Panc1 (cell line): ENCODE data around the gene STK39. TPM values are rescaled to one million over a fixed set of nuclear protein-coding genes. Genes with fewer than 3 reads are reported as not detected.

ENCODE experiments used
- ATAC-seq: fragments of 200-7000 bp; cut with Tn5 transposase; 2 replicates; pipeline ENCODE4 v1.9.1; 2020; ENCODE audit warnings: mild to moderate bottlenecking, moderate library complexity
- BruUV-seq: library from RNA; stranded (reverse); fragments of 400-500 nt; replicated peaks from 2 replicates; lab custom pipeline; 2021; lab: Mats Ljungman, UMichigan
- CTCF ChIA-PET: fragments of 300-600 bp; sonication (Branson Sonifier 250); formaldehyde crosslinking; loops from one replicate; lab custom pipeline; 2022; ENCODE audit warnings: antibody characterized with exemption; lab: Charles Lee
- POLR2A ChIA-PET: fragments of 300-600 bp; sonication (Branson Sonifier 250); formaldehyde crosslinking; loops from one replicate; lab custom pipeline; 2022; ENCODE audit warnings: antibody characterized with exemption; lab: Charles Lee
- DNase-seq: peaks from one replicate; pipeline ENCODE4 v3.0.0-alpha.2; 2010; ENCODE audit warnings: low read depth, low spot score
- H3K27ac ChIP-seq: 2 replicates; pipeline ENCODE4 v1.5.1; 2011; ENCODE audit warnings: mild to moderate bottlenecking, low read length, inconsistent platforms
- H3K27me3 ChIP-seq: fragments of 200-500 bp; sonication (Bioruptor generic); 2 replicates; pipeline ENCODE4 v1.6.0; 2014; ENCODE audit warnings: low read length, inconsistent platforms; ENCODE audit not compliant: control insufficient read depth, insufficient read depth
- H3K36me3 ChIP-seq: fragments of 200-500 bp; sonication (Bioruptor generic); 2 replicates; pipeline ENCODE4 v1.5.1; 2014; ENCODE audit warnings: inconsistent platforms, mild to moderate bottlenecking, low read length, moderate library complexity; ENCODE audit not compliant: control insufficient read depth, insufficient read depth
- H3K4me1 ChIP-seq: 2 replicates; pipeline ENCODE4 v1.5.1; 2011; ENCODE audit warnings: inconsistent platforms, mild to moderate bottlenecking, low read length, moderate library complexity; ENCODE audit not compliant: control insufficient read depth, insufficient read depth
- H3K4me3 ChIP-seq, 2 experiments: 2 replicates each; pipeline ENCODE4 v1.5.1; 2011 to 2012; ENCODE audit warnings: low read depth in 2 of 2, low read length in 2 of 2, mild to moderate bottlenecking in 2 of 2, inconsistent platforms in 1 of 2, moderate library complexity in 1 of 2
- H3K9me3 ChIP-seq: fragments of 200-500 bp; sonication (Bioruptor generic); 2 replicates; pipeline ENCODE4 v1.5.1; 2014; ENCODE audit warnings: low read depth, mild to moderate bottlenecking, inconsistent platforms, low read length, moderate library complexity; ENCODE audit not compliant: control insufficient read depth, insufficient read depth
- CTCF ChIP-seq: fragments of 450-650 bp; IDR thresholded peaks from 2 replicates; pipeline ENCODE4 v1.5.1; 2017; ENCODE audit warnings: mild to moderate bottlenecking
- POLR2AphosphoS5 ChIP-seq: IDR thresholded peaks from 2 replicates; pipeline ENCODE4 v1.6.1; 2012; ENCODE audit warnings: mild to moderate bottlenecking, low read depth, low read length, moderate library complexity
- REST ChIP-seq, 2 experiments: IDR thresholded peaks; 2 replicates each; pipeline ENCODE4 v1.6.1; 2011 to 2012; ENCODE audit warnings: low read depth in 2 of 2, control low read depth in 1 of 2, low read length in 1 of 2, mild to moderate bottlenecking in 1 of 2, moderate library complexity in 1 of 2; ENCODE audit not compliant: insufficient read depth in 1 of 2
- SIN3A ChIP-seq: IDR thresholded peaks from 2 replicates; pipeline ENCODE4 v1.6.1; 2012; ENCODE audit warnings: low read depth, mild to moderate bottlenecking, low read length, moderate library complexity, borderline replicate concordance; ENCODE audit not compliant: insufficient read depth
- TCF7L2 ChIP-seq: IDR thresholded peaks from 2 replicates; pipeline ENCODE4 v1.6.1; 2011; ENCODE audit warnings: mild to moderate bottlenecking, low read depth, low read length, inconsistent platforms
- in situ Hi-C: cut with HindIII; loops from 2 replicates; pipeline ENCODE4 v1.10.0; 2016; ENCODE audit warnings: low sequenced_read_pairs, low pct_unique_long_range_greater_than_20kb
- intact Hi-C: fragments of 100-400 bp; cut with micrococcal nuclease; formaldehyde crosslinking; loops from one replicate; pipeline ENCODE4 v1.10.0; 2022; ENCODE audit not compliant: unreplicated experiment
- total RNA-seq: library from RNA; stranded (reverse); gene quantifications from one replicate; pipeline ENCODE4 v1.2.1, GENCODE V29; 2021; ENCODE audit not compliant: unreplicated experiment

The STK39 gene
- total RNA-seq, 1 experiment from 2014 or later: 14.0 TPM

- Histone ChIP-seq H3K36me3 (no peaks in the 10 kb centered on the region; the same call in 1 of the 2 replicates), H3K9me3 (no peaks in the 10 kb centered on the region), H3K4me1 (no peaks in the 10 kb centered on the region), H3K27ac (no peak overlapping the region), H3K27me3 (no peaks in the 10 kb centered on the region), H3K4me3 (no peak overlapping the region)
- no peak for ATAC-seq
- ChIA-PET CTCF (interaction anchor here (0.5 kb wide), 1 partner anchor 322 kb away, joined by 3 read pairs; no protein-coding TSS in a partner anchor), POLR2A (no interaction called here)
- intact Hi-C loops (no loop called here), in situ Hi-C loops (no loop called here)
- no peak for TF ChIP-seq CTCF
- TF ChIP-seq REST (IDR thresholded peaks at IDR 0.05; ENCODE audit: insufficient read depth in 1 of 2, low read depth in 2 of 2, low read length in 1 of 2): no peak
- DNase-seq: no peak
- no TSS peak for BruUV-seq
Observed at GRCh38 chr2:168120730-168121129, 126.7 kb downstream of the STK39 start.

GRCh38 chr2:168120310-168120709 lies 127.1 kb downstream of the STK39 start:
- Histone ChIP-seq H3K9me3 (no peaks in the 10 kb centered on the region), H3K27ac (no peak overlapping the region), H3K4me3 (no peak overlapping the region), H3K4me1 (no peaks in the 10 kb centered on the region), H3K36me3 (no peaks in the 10 kb centered on the region; the same call in 1 of the 2 replicates), H3K27me3 (no peaks in the 10 kb centered on the region)
- intact Hi-C loops (no loop called here), in situ Hi-C loops (no loop called here)
- CTCF ChIA-PET: interaction anchor here (0.6 kb wide), 1 partner anchor 326 kb away, joined by 3 read pairs; no protein-coding TSS in a partner anchor
- POLR2A ChIA-PET: no interaction called here
- DNase-seq (no peak), ATAC-seq (no peak)
- no TSS peak for BruUV-seq
- TF ChIP-seq REST (IDR thresholded peaks at IDR 0.05; ENCODE audit: insufficient read depth in 1 of 2, low read depth in 2 of 2, low read length in 1 of 2): no peak
- TF ChIP-seq TCF7L2: no peak
- TF ChIP-seq CTCF: no peak
- no peak for TF ChIP-seq POLR2AphosphoS5
- TF ChIP-seq SIN3A: no peak
